GM12874 (cell line): ENCODE data around the gene RBPJ.

Experiments used
- CTCF ChIP-seq: IDR thresholded peaks from 2 replicates; pipeline ENCODE4 v1.5.1; 2011; ENCODE audit warnings: low read depth, mild to moderate bottlenecking, control low read depth, low read length, moderate library complexity; ENCODE audit not compliant: insufficient read depth

RBPJ gene

DNA sequence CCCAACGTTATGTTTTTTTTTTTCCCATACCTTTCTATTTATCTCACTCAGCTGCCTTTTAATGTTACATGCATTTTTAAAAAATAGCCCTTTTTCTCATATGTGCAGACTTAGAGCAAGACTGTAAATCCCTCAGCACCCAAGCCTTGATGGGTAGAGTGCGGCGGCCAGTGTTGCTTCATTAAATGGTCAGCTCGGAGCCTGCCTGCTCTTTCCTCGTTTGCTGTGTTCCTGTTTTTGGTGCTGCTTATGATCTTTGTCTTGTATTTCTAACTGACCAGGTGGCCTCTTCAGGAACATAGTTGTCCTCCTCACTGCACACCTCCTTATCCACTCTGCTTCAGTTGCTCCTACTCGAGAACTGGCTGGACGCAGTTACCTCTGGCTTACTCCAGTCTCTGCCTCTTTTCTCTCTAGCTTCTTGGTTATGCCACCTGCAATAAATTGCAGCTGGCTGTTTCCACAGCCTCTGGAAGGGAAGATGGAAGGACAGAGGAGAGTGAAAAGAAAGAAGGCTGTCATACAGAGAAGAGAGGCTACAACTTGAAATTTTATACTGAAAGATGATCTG, 10.7 kb downstream of the RBPJ start:
- no peak for TF ChIP-seq CTCF

- TF ChIP-seq CTCF, result no peak
These were observed 13.6 kb downstream of the RBPJ start for GRCh38 chr4:26334366-26334765.

- TF ChIP-seq CTCF, result no peak
These were observed 16.8 kb downstream of the RBPJ start for GRCh38 chr4:26337612-26338011.

GRCh38 chr4:26342328-26343037, 21.7 kb downstream of the RBPJ start:
- TF ChIP-seq CTCF, result no peak

DNA sequence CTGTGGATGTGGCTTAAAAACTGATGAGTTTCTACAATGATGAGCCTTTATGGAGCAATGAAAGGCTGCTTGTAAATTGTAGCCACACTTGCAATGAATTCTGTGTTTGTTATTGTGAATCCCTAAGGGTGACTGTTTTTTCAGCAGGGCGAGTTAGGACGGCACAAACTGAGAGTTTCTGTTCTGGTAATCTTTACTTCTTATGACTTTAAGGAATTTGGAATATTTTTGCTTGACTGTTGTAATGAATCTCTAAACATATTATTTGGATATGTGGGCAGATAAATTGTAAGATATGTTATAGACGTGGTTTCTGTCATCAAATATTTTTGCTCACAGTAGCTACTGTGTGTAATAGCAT, 22.2 kb downstream of the RBPJ start:
- TF ChIP-seq CTCF, result no peak

DNA sequence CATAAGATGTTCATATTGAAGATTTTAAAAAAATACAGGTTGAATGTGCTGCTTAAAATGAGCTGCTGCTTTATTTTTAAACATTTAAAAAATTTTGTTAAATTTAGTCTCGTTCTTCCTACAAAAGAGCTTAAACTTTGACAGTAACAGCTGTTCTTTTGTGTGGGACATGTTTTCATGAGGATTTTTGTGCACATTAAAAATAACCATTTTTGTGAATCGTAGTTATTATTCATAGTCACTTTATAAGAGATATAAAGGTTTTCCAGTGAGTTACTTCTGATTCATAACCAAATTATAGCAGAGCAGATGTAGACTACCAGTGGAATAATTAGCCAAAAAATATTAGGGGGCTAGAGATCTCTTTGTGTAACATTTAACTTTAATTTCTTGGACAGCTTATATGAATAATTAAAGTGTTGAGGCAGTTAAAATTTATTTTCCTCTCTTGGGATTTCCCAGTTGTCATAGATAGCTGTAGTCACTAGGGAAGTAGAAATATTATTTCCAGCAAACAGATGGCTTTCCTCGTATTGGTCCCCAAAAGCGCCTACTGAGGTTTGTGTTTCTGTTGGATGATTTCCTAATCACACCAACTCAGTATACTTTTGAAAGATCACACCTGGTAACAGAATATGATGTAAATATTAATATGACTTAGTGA, 24.2 kb downstream of the RBPJ start:
- TF ChIP-seq CTCF, result no peak

- no peak for TF ChIP-seq CTCF
These were observed 24.7 kb downstream of the RBPJ start for GRCh38 chr4:26345565-26345938.
